ENCODE results near the gene RNFT2. TPM values are rescaled to one million over a fixed set of nuclear protein-coding genes. Genes with fewer than 3 reads are reported as not detected.

RNFT2 gene
- total RNA-seq, 4 donors from 2014 or later: 0.68 to 1.2 (median 1.2) TPM; not detected in 1

DNA sequence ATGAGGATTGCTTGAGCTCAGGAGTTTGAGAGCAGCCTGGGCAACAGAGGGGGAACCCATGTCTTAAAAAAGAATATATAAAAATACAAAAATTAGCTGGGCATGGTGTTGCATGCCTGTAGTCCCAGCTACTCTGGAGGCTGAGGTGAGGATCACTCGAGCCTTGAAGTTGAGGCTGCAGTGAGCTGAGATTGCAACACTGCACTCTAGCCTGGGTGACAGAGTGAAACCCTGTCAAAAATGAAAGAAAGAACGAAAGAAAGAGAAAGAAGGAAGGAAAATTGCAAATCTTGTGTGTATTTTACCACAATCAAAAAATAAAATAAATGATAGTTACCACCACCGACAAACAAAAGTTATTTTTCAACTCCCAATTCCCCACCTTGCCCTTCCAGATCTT lies 45.5 kb upstream of the RNFT2 start:
- no peak overlapping the region for H3K4me3 ChIP-seq (ENCODE audit: low read depth, poor library complexity, severe bottlenecking)
- 74 to 80% methylated on average over 3 of the region's 3 CpGs for WGBS, 2 donors
- TF ChIP-seq POLR2A (IDR thresholded peaks at IDR 0.05): no peak
- TF ChIP-seq, protein P1, sequence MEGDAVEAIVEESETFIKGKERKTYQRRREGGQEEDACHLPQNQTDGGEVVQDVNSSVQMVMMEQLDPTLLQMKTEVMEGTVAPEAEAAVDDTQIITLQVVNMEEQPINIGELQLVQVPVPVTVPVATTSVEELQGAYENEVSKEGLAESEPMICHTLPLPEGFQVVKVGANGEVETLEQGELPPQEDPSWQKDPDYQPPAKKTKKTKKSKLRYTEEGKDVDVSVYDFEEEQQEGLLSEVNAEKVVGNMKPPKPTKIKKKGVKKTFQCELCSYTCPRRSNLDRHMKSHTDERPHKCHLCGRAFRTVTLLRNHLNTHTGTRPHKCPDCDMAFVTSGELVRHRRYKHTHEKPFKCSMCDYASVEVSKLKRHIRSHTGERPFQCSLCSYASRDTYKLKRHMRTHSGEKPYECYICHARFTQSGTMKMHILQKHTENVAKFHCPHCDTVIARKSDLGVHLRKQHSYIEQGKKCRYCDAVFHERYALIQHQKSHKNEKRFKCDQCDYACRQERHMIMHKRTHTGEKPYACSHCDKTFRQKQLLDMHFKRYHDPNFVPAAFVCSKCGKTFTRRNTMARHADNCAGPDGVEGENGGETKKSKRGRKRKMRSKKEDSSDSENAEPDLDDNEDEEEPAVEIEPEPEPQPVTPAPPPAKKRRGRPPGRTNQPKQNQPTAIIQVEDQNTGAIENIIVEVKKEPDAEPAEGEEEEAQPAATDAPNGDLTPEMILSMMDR (IDR thresholded peaks at IDR 0.05): no peak
- peak in 1 of 2 donors; percentile 6 for DNase-seq (ENCODE audit: low spot score in 2 of 2)
- intact Hi-C loops (cut with DNase I; ENCODE audit: low total_unique reads): no loop called here

GRCh38 chr12:116693286-116694227 lies 44.6 kb upstream of the RNFT2 start:
- intact Hi-C loops (cut with DNase I; ENCODE audit: low total_unique reads): no loop called here

GRCh38 chr12:116694653-116695463 lies 43.3 kb upstream of the RNFT2 start:
- intact Hi-C loops (cut with DNase I; ENCODE audit: low total_unique reads): no loop called here
- TF ChIP-seq, protein P1 (IDR thresholded peaks at IDR 0.05): no peak
- no peak for TF ChIP-seq POLR2A (IDR thresholded peaks at IDR 0.05)
- 82 to 83% methylated on average over 22 of the region's 22 CpGs for WGBS, 2 donors
- H3K4me3 ChIP-seq (ENCODE audit: low read depth, poor library complexity, severe bottlenecking): no peak overlapping the region
- DNase-seq (ENCODE audit: low spot score in 2 of 2): peak in 1 of 2 donors; percentile 59

More at GRCh38 chr12:116693286-116694227, 44.6 kb upstream of the RNFT2 start:
- 17 to 25% methylated on average over 34 of the region's 34 CpGs for WGBS, 2 donors
- no peak overlapping the region for H3K4me3 ChIP-seq (ENCODE audit: low read depth, poor library complexity, severe bottlenecking)
- no peak for TF ChIP-seq POLR2A (IDR thresholded peaks at IDR 0.05)
- TF ChIP-seq, protein P1 (IDR thresholded peaks at IDR 0.05): no peak
- DNase-seq (ENCODE audit: low spot score in 2 of 2): peak in 1 of 2 donors; percentile 80

- no peak for DNase-seq (ENCODE audit: low spot score in 2 of 2)
- WGBS, 2 donors: 66 to 75% methylated on average over 3 of the region's 3 CpGs
- no peak overlapping the region for H3K4me3 ChIP-seq (ENCODE audit: low read depth, poor library complexity, severe bottlenecking)
- intact Hi-C loops (cut with DNase I; ENCODE audit: low total_unique reads): no loop called here
- TF ChIP-seq POLR2A (IDR thresholded peaks at IDR 0.05): no peak
- TF ChIP-seq, protein P1 (IDR thresholded peaks at IDR 0.05): no peak
These were observed 42.7 kb upstream of the RNFT2 start for GRCh38 chr12:116695464-116695725.

- TF ChIP-seq, protein P1 (IDR thresholded peaks at IDR 0.05): no peak
- TF ChIP-seq POLR2A (IDR thresholded peaks at IDR 0.05): no peak
- intact Hi-C loops (cut with DNase I; ENCODE audit: low total_unique reads): no loop called here
- H3K4me3 ChIP-seq (ENCODE audit: low read depth, poor library complexity, severe bottlenecking): no peak overlapping the region
- peak in 1 of 2 donors; percentile 76 for DNase-seq (ENCODE audit: low spot score in 2 of 2)
- WGBS, 2 donors: 75 to 90% methylated on average over 6 to 7 of the region's 7 CpGs
These were observed 40.8 kb upstream of the RNFT2 start for GRCh38 chr12:116697305-116697704.

Data from lower leg skin (tissue), 4 donors.